Kidney epithelial cell (primary cell): ENCODE results near the gene ISOC2. TPM values are rescaled to one million over a fixed set of nuclear protein-coding genes. Genes with fewer than 3 reads are reported as not detected.

Experiments
- DNase-seq: peaks from one replicate; pipeline ENCODE4 v3.0.0-alpha.2; 2010; ENCODE audit warnings: low read depth
- H3K27me3 ChIP-seq: 2 replicates; pipeline ENCODE4 v1.6.0; 2011; ENCODE audit warnings: low read length; ENCODE audit not compliant: control insufficient read depth, insufficient read depth
- H3K36me3 ChIP-seq: 2 replicates; pipeline ENCODE4 v1.5.1; 2011; ENCODE audit warnings: low read length; ENCODE audit not compliant: control insufficient read depth, insufficient read depth
- H3K4me3 ChIP-seq: 2 replicates; pipeline ENCODE4 v1.5.1; 2011; ENCODE audit warnings: low read depth, mild to moderate bottlenecking, control low read depth, low read length
- CTCF ChIP-seq: IDR thresholded peaks from 2 replicates; pipeline ENCODE4 v1.5.1; 2011; ENCODE audit warnings: mild to moderate bottlenecking, moderate library complexity, low read length, control low read depth, inconsistent platforms; ENCODE audit not compliant: insufficient read depth, poor library complexity, severe bottlenecking
- total RNA-seq: library from RNA; depleted of rRNA; stranded (reverse); fragments of >200 nt; gene quantifications from 2 replicates; pipeline ENCODE4 v1.2.3, GENCODE V29; 2015

The ISOC2 gene
- total RNA-seq, 1 donor from 2014 or later, result 49.8 TPM

GRCh38 chr19:55483706-55484592 is 22.5 kb upstream of the ISOC2 start:
- no peak for DNase-seq
- H3K27me3 ChIP-seq, result no peaks in the 10 kb centered on the region
- peaks cover 1% of the 10 kb centered on the region for H3K36me3 ChIP-seq
- TF ChIP-seq CTCF, result no peak
- H3K4me3 ChIP-seq, result peak overlapping the region; percentile 79

GRCh38 chr19:55482967-55483705 is 21.7 kb upstream of the ISOC2 start:
- no peak for TF ChIP-seq CTCF
- peaks cover 1% of the 10 kb centered on the region for H3K36me3 ChIP-seq
- no peaks in the 10 kb centered on the region for H3K27me3 ChIP-seq
- H3K4me3 ChIP-seq, result no peak overlapping the region
- DNase-seq, result no peak

GRCh38 chr19:55482156-55482961 is 20.9 kb upstream of the ISOC2 start:
- DNase-seq, result no peak
- H3K4me3 ChIP-seq, result no peak overlapping the region
- TF ChIP-seq CTCF, result no peak
- H3K36me3 ChIP-seq, result peaks cover 1% of the 10 kb centered on the region
- H3K27me3 ChIP-seq, result no peaks in the 10 kb centered on the region

- TF ChIP-seq CTCF, result no peak
- no peak overlapping the region for H3K4me3 ChIP-seq
- peaks cover 1% of the 10 kb centered on the region for H3K36me3 ChIP-seq
- H3K27me3 ChIP-seq, result no peaks in the 10 kb centered on the region
- no peak for DNase-seq
Observed at GRCh38 chr19:55481794-55482155, 20.3 kb upstream of the ISOC2 start.

GRCh38 chr19:55481148-55481793 is 19.8 kb upstream of the ISOC2 start:
- no peak for TF ChIP-seq CTCF
- DNase-seq, result no peak
- H3K36me3 ChIP-seq, result peaks cover 1% of the 10 kb centered on the region
- no peak overlapping the region for H3K4me3 ChIP-seq
- H3K27me3 ChIP-seq, result no peaks in the 10 kb centered on the region
